Nucleus accumbens (tissue), 56 donors: ENCODE data around the gene ZBTB49.
A peak's percentile ranks its signal among the peaks of the same experiment; 100 is the strongest.
"Not testable (repeated sequence)": the region's sequence is repeated elsewhere in the genome, so short reads cannot be mapped to it uniquely, and the experiment has no call there.

ENCODE experiments used
- DNase-seq, 56 donors: peaks; one replicate each; lab custom pipeline; 2025; lab: John Stamatoyannopoulos, UW

Gene ZBTB49

DNA sequence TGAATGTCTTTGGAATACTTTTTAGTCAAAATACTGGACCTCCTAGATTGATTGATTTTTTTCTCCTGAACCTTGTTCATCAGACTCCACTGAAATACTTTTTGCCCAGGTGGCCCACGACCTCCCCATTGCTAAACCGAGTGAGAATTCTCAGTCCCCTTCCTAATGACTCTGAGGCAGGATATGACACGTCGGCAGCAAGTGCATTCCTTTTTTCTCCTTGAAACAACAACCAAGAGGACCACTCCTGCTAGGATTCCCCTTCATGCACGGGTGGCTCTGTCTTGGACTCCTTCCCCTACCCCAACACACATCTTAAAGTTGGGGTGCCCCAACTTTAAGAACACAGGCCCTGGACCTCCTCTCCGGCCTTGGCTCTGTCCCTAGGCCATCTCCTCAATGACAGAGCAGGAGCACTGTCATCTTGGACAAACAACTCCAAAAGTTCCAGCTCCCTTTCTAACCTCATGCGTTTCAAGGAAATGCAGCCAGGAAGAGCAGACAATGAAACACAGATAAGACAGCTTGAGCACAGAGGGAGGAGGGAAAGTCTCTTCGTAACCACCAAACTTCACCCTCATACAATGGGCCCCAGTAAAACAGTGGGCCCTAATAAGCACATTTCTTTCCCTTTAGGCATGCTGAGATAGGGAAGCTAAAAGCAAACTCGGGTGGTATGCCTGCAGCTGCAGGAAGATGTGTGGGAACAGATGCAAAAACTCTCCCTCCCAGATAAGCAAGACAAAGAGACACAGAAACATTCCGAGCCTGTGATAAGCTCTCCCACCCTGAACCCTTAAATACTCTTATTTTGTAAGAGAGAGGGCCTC, 33.9 kb downstream of the ZBTB49 start:
- DNase-seq, result no peak

DNA sequence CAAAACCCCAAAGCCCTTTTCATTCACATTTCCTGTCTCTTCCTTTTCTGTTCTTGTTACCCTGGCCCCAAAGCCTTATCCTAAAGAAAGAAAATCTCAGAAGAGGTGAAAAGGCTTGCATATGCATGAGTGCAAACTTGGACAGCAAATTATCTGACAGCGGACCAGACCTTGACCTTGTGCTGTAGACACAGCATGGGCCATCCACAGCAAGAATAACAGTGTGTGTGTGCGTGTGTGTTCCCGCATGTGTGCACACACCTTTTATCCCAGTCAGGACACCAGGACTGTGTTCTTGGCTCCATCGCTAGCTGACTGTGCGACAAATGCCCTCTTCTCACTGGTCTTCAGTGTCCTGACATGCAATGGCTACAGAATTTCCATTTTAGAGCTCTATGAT, 35.3 kb downstream of the ZBTB49 start:
- DNase-seq, result no peak

DNA sequence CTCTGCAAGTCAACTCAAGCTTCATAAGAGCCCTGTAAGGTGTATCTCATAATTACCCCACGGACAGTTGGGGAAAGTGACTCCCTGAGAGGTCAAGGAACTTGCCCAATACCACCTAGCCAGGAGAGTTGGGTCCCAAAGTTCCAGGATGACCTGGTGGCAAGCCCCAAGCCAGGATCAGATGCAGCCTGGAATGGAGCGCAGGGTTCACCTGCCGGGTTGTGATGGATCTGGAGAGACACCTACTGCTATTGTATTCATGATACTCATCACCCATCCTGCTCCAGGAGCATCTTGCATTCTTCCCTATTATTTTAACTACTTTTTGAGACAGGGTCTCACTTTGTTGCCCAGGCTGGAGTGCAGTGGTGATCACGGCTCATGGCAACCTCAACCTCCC, 36.1 kb downstream of the ZBTB49 start:
- no peak for DNase-seq

DNA sequence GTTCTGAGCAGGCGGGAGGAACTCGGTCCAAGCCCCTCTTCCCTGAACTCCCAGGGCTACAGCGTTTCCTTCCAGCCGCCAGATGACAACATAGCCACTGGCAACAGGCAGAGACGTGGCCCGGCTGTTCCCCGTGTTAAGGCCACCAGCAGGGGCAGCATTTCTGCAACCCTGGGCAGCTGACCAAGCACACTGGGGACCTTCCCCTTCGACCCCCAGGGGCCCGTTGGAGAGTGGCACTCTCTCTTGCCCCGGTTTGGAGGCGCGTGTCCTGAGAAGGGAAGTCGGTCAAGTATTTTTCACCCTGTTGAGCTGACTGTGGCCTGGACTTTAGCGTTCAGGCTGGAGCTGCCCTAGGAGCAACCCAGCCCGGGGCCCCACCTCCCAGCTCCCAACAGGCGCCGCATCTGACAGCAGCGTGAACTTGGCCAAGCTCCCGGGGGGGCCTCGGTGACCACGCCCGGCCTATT, 37.6 kb downstream of the ZBTB49 start:
- peak in 1 of 56 donors; percentile 12 for DNase-seq

DNA sequence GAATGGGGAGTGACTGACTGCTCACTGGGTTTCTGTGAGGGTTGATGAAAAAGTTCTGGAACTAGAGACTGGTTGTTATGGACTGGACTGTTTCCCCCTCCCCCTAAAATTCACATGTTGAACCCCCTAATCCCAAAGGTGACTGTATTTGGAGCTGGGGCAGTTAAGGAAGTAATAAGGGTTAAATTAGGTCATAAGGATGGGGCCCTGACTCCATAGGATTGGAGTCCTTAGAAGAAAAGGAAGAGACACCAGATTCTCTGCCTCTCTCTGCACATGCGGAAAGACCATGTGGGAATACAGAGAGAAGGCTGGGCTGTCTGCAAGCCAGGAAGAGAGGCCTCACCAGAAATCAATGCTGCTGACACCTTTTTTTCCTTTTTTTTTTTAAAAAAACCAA, 38.2 kb downstream of the ZBTB49 start:
- no peak for DNase-seq

DNA sequence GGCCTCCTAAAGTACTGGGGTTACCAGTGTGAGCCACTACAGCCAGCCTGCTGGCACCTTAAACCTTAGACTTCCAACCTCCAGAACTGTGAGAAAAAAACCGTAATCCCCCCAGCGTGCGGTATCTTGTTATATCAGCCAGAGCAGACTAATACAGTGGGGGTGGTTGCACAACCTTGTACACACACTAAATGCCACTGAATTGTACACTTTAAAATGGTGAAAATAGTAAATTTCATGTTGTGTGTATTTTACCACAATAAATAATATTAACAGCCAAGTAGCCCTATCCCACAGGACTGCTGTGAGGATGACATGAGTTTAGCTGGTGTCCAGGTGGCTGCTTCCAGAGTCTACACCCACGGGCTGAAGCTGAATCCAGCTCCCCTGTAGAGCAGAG, 38.8 kb downstream of the ZBTB49 start:
- no peak for DNase-seq

DNA sequence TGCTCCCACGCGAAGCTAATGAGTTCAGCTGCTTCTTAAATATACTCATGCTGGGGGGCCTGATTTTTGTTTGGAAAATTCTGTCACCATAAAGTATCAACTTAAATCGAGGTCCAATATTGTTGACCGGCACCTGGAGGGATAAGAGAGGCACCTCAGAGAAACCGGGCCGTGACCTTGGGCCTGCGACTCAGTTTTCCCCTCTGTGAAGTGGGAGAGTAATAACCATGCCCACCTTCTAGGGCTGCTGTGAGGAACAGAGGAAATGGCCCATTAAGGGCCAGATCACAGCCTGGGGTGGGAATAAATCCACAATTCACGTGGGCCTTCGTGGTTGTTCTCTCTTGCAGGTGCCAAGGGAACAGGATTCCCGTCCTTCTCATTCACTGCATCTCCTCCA, 39.4 kb downstream of the ZBTB49 start:
- DNase-seq, result no peak

DNA sequence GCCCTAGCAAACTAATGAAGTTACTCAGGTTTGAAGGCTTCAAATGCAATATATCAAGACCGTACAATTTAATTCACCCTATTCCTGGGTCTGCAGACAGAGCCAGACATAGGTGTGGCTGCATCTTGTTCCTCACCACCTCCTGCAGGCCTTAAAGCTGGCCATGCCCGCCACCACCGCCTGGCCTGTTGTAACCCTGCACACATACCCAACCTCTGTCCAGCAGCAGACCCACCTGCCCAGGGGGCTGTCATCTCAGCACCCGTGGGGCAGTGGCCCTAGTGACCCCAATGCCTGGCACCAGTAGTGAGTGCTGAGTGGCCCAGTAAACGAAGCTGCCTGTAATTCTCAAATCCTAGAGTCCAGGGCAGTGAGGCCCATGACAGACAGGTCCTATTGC, 40.7 kb downstream of the ZBTB49 start:
- no peak for DNase-seq

DNA sequence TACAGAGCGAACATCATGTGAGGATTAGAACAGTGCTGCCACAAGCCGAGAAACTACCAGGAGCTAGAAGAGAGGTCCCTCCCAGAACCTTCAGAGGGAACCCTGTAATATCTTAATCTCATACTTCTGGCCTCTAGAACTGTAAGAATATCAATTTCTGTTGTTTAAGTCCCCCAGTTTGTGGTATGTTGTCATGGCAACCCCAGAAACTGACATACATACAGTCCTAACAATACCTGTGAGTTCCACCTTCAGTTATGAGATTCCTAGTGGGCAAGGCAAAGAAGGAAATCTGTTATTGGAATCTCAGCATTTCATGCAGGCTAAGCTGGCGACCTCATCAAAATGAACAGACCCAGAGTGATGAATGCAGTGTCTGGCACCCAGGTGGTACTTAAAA, 42.5 kb downstream of the ZBTB49 start:
- DNase-seq, result no peak

DNA sequence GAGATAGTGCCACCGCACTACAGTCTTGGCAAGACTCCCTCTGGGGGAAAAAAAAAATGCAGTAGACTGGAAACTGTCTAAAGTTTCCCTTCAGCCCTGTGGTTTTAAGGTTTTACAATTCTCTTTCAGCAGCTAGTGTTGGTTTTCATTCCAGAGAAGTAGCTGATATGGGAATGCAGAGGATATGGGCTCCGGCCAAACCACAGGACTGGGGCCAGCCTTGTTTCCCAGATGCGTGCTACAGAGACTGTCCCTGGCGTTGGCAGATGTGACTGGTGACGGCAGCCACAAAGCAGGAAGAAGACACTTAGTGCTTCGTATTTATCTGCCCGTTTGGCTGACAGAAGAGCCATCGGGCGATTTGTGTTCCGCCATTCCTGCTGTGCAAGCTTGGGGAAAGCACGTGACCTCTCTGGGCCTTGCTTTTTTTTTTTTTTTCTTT, 43.2 kb downstream of the ZBTB49 start:
- peak in 2 of 56 donors; percentile 9 to 11 for DNase-seq

DNA sequence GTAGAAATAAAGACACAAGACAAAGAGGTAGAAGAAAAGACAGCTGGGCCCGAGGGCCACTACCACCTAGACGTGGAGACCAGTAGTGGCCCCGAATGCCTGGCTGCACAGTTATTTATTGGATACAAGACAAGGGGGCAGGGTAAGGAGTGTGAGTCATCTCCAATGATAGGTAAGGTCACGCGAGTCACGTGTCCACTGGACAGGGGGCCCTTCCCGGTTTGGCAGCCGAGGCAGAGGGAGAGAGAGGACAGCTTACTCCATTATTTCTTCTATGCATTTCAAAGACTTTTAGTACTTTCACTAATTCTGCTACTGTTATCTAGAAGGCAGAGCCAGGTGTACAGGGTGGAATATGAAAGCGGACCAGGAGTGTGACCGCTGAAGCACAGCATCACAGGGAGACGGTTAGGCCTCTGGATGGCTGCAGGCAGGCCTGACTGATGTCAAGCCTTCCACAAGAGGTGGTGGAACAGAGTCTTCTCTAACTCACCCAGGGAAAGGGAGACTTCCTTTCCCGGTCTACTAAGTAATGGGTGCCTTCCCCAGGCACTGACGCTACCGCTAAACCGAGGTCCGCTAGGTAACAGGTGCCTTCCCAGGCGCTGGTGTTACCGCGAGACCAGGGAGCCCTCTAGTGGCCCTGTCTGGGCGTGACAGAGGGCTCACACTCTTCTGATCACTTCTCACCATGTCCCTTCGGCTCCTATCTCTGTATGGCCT, 44.9 kb downstream of the ZBTB49 start:
- peak in 38 of 56 donors; percentile 3 to 71 (median 18) for DNase-seq

DNA sequence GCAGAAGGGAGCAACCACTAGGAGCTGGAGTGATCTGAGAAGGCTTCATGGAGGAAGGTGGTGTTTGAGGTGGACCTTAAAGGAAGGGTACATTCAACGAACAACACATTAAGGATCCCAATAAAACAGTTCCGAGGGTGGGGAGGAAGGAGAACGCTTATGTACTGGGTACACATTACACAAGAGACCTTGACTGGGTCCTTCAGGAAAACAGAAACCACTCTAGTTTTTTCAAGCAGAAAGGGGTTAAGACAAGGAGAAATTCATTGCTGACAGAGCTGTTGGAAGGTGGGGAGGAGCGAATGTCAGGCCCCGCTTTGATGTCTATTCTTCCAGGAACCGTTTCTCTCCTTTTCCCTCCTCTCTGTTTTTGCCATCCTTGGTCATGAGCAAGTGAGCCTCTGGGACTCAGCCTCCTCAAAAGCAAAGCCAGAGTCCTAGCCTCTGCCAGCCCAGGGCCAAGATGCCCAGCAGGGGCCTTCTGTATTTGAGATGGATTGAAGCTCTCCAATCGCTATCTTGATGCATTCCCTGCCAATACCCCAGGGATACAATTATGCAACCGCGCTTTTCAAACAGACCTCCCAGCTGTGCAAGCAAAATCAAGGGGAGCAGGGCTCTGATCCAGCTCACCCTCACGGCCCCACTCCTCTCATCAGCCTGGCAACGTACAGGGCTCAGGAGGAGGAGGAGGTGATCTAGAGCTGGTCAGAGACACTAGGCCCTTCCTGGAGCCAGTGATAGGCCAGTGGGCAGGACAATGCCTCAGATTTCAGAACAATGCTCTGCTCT, 48.4 kb downstream of the ZBTB49 start:
- DNase-seq, result no peak

DNA sequence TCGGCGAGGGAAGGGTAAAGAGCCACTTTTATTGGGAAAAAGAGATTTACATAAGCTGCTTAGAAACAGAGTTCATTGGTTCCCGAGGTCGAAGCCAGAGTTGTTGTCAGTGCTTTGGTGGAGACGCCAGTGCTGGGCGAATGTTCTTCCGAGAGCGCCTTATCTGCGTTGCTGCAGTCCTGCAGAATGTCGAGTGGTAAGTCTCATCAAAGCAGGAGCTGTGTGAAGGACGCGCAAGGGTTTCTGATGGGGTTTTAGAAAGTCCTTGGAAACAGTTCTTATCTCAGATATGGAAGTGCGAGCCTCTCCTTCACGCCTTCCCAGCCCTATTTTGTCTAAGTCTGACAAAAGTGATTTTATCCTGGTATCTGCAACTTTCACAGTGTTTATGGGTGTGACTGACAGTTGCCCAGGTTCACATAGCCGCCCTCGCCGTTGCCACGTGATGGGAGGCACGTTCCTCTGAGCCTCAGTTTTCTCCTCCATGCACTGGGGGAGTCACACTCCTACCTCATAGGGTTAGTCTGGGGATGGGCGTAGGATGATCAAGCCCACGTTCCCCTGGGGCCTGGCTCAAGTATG, 49.5 kb downstream of the ZBTB49 start:
- DNase-seq, result no peak

DNA sequence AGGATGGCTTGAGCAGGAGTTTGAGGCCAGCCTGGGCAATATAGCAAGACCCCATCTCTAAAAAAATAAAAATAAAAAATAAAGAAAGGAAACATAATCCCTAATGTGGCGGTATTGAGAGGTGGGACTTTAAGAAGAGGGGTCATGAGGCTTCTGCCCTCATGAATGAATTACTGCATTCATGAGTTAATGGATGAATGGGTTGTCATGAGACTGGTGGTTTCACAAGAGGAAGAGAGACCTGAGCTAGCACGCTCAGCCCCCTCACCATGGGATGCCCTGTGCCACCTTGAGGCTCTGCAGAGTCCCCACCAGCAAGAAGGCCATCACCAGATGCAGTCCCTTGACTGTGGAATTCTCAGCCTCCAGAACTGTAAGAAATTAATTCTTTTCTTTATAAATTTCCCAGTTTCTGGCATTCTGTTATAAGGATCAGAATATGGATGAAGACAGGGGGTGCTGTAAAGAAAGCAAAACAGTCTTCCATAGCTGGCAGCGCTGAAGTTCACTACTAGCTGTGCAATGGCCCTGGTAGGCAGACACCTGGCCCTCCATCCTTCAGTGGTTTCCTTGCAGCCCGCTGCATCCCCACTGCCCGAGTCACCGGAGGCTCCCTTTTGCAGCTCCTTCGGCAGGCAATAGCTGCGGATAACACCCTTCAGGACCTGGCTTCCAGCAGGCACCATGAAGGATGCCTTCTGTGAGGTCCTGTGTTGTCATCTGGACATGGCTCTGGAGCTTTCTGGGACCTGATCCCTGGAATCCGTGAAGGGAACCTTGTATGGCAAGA, 52.0 kb downstream of the ZBTB49 start:
- no peak for DNase-seq

DNA sequence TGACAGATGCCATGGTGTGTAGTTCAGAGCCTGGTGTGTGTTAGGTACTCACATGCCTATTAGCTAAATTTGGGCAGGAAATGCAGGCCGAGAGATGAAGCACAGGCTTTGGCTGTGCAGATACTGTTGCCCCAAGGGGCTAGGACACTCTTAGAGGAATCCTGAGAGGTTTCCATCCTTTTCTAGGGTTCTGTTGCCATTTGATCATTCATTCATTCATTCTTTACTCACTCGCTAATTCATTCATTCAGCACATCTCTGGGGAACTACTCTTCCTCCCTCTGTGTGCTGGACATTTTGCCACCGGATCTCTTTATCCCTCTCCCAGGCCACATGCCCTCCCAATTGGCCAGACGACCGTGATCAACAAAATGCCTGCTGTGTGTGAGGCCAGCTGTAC, 53.0 kb downstream of the ZBTB49 start:
- DNase-seq, result no peak

DNA sequence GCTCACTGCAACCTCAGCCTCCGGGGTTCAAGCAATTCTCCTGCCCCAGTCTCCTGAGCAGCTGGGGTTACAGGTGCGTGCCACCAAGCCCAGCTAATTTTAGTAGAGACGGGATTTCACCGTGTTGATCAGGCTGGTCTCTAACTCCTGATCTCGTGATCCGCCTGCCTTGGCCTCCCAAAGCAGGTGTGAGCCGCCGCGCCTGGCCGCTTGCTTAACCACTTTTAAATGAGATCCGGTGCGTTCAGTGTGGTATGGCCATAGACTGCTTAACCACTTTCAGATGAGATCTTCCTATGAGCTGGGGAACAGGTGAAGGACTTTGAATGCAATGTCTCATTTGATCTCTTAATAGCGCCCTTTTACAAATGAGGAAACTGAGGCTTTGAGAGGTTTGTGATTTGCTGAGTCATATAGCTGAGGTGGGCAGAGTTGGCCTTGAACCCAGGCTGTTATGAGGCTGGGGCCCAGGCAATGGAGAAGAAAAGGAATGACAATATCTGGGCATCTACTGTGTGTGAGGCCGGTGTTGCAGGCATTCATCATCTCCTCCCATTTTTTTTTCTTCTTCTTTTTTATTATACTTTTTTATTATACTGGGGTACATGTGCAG, 55.0 kb downstream of the ZBTB49 start:
- DNase-seq, result no peak

DNA sequence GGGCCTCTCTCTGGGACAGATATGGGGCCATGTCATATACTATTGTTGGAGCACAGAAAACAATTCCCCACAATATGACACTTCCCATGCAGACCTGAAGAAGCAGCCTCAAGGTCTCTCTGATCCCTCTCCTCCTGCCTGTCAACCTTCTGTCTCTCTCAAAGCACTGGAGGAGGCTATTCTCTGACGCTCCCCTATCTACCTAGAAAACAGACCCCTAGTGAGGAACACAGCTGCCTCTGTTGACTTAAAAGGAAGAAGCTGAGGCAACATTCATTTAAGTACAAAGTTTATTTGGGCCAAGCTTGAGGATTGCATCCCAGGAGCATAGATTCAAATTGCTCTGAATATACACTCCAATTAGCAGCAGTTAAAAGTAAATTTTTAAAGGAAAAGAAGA, 57.5 kb downstream of the ZBTB49 start:
- DNase-seq, result no peak

DNA sequence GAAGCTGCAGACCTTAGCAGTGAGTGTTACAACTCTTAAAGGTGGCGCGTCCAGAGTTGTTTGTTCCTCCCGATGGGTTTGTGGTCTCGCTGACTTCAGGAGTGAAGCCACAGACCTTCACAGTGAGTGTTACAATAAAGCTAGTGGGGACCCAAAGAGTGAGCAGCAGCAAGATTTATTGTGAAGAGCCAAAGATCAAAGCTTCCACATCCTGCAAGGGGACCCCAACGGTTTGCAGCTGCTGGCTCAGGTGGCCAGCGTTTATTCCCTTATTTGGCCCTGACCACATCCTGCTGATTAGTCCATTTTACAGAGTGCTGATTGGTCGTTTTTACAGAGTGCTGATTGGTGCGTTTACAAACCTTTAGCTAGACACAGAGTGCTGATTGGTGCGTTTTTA, 58.5 kb downstream of the ZBTB49 start:
- not testable (repeated sequence) for DNase-seq

DNA sequence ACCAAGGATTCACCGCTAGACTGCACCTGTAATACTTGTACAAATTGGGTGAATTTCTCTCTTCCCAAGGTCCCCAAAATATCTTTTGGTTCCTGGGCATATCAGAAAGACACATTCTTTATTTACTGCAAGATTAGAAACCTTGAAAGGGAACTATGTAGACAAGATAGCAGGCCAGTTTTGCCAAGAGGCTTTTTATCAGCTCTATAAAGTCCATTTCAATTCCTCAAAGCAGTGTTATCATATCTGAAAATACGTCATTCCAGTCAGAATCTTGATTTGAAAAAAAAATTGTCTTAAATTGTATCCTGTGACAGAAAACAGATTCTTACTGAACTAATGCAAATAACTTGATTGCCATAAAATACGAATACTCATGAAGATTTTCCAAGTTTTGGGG, 59.8 kb downstream of the ZBTB49 start:
- no peak for DNase-seq
